ENCODE measurements around the gene ARHGAP25.

Gene ARHGAP25

GRCh38 chr2:68733365-68733764 lies 1.2 kb upstream of the ARHGAP25 start:
- Histone ChIP-seq H3K4me3 (ENCODE audit: low read length) (peak overlapping the region; percentile 77), H4K20me1 (ENCODE audit: control insufficient read depth, insufficient read depth, low read depth, low read length) (no peaks in the 10 kb centered on the region), H3F3A (ENCODE audit: control insufficient read depth, insufficient read depth) (peaks cover 22% of the 10 kb centered on the region), H3K4me2 (ENCODE audit: low read length) (peak overlapping the region; percentile 84), H3K9me2 (replicated peaks; ENCODE audit: control insufficient read depth, low read length) (no peaks in the 10 kb centered on the region), H3K27ac (ENCODE audit: low read depth, low read length) (peak overlapping the region; percentile 95), H3K36me3 (ENCODE audit: control insufficient read depth, low read length) (no peaks in the 10 kb centered on the region), H3K9me3 (ENCODE audit: control insufficient read depth, insufficient read depth, low read length) (no peaks in the 10 kb centered on the region), H3K79me2 (ENCODE audit: control insufficient read depth, low read length) (peaks cover 33% of the 10 kb centered on the region), H3K4me1 (ENCODE audit: control insufficient read depth, low read length) (peaks cover 68% of the 10 kb centered on the region), H3K27me3 (ENCODE audit: control insufficient read depth, low read length) (no peaks in the 10 kb centered on the region)
- TF ChIP-seq CTCF (IDR thresholded peaks at IDR 0.05; ENCODE audit: low read depth, low read length, poor library complexity, severe bottlenecking) (no peak), EZH2phosphoT487 (IDR thresholded peaks at IDR 0.05; ENCODE audit: borderline replicate concordance, low read length) (no peak)

- Histone ChIP-seq H3K4me3 (ENCODE audit: low read length) (peak overlapping the region; percentile 77), H3K36me3 (ENCODE audit: control insufficient read depth, low read length) (no peaks in the 10 kb centered on the region; the same call in 1 of the 2 replicates), H3F3A (ENCODE audit: control insufficient read depth, insufficient read depth) (peaks cover 22% of the 10 kb centered on the region), H3K27ac (ENCODE audit: low read depth, low read length) (peak overlapping the region; percentile 95), H3K4me1 (ENCODE audit: control insufficient read depth, low read length) (peaks cover 72% of the 10 kb centered on the region), H3K79me2 (ENCODE audit: control insufficient read depth, low read length) (peaks cover 41% of the 10 kb centered on the region), H3K4me2 (ENCODE audit: low read length) (peak overlapping the region; percentile 84), H3K9me2 (replicated peaks; ENCODE audit: control insufficient read depth, low read length) (no peaks in the 10 kb centered on the region), H4K20me1 (ENCODE audit: control insufficient read depth, insufficient read depth, low read depth, low read length) (no peaks in the 10 kb centered on the region), H3K27me3 (ENCODE audit: control insufficient read depth, low read length) (no peaks in the 10 kb centered on the region), H3K9me3 (ENCODE audit: control insufficient read depth, insufficient read depth, low read length) (no peaks in the 10 kb centered on the region)
- TF ChIP-seq CTCF (IDR thresholded peaks at IDR 0.05; ENCODE audit: low read depth, low read length, poor library complexity, severe bottlenecking) (no peak), EZH2phosphoT487 (IDR thresholded peaks at IDR 0.05; ENCODE audit: borderline replicate concordance, low read length) (no peak)
Measured at GRCh38 chr2:68734176-68734575, 435 bp upstream of the ARHGAP25 start.

DNA sequence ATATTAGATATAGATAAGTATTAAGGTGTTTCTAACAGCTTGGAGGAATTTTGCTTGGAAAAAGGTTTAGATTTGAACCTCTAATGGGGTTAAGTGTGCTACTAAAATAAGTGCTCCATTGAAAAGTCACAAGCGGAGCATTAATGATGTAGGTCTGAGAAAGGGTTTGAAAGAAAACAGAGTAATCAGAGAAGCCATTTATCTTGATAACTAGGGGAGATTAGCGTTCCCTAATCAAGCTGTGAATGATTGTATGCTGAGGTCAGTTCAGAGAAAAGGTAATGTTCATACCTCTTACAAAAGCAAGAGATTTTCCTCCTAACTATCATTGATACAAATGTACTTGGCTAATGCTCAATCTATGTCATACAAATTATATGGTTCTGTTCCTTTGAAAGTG lies 1.5 kb downstream of the ARHGAP25 start:
- H3K4me3 ChIP-seq (ENCODE audit: low read length), result peak overlapping the region; percentile 77
- H3K4me1 ChIP-seq (ENCODE audit: control insufficient read depth, low read length), result peaks cover 86% of the 10 kb centered on the region
- H3K36me3 ChIP-seq (ENCODE audit: control insufficient read depth, low read length), result peaks cover 8% of the 10 kb centered on the region
- peaks cover 58% of the 10 kb centered on the region for H3K79me2 ChIP-seq (ENCODE audit: control insufficient read depth, low read length)
- peak overlapping the region; percentile 84 for H3K4me2 ChIP-seq (ENCODE audit: low read length)
- H3K9me3 ChIP-seq (ENCODE audit: control insufficient read depth, insufficient read depth, low read length), result no peaks in the 10 kb centered on the region
- peak overlapping the region; percentile 95 for H3K27ac ChIP-seq (ENCODE audit: low read depth, low read length)
- no peak for TF ChIP-seq CTCF (IDR thresholded peaks at IDR 0.05; ENCODE audit: low read depth, low read length, poor library complexity, severe bottlenecking)
- TF ChIP-seq EZH2phosphoT487 (IDR thresholded peaks at IDR 0.05; ENCODE audit: borderline replicate concordance, low read length), result no peak
- H3F3A ChIP-seq (ENCODE audit: control insufficient read depth, insufficient read depth), result peaks cover 37% of the 10 kb centered on the region
- H4K20me1 ChIP-seq (ENCODE audit: control insufficient read depth, insufficient read depth, low read depth, low read length), result no peaks in the 10 kb centered on the region
- H3K27me3 ChIP-seq (ENCODE audit: control insufficient read depth, low read length), result no peaks in the 10 kb centered on the region
- H3K9me2 ChIP-seq (replicated peaks; ENCODE audit: control insufficient read depth, low read length), result no peaks in the 10 kb centered on the region
